NCI-H226 (cell line): ENCODE measurements around the gene GEMIN7.
"Not testable (repeated sequence)": the region's sequence is repeated elsewhere in the genome, so short reads cannot be mapped to it uniquely, and the experiment has no call there.

Experiments
- DNase-seq: peaks from one replicate; pipeline ENCODE4 v3.0.0-alpha.2; 2015

Gene GEMIN7

DNA sequence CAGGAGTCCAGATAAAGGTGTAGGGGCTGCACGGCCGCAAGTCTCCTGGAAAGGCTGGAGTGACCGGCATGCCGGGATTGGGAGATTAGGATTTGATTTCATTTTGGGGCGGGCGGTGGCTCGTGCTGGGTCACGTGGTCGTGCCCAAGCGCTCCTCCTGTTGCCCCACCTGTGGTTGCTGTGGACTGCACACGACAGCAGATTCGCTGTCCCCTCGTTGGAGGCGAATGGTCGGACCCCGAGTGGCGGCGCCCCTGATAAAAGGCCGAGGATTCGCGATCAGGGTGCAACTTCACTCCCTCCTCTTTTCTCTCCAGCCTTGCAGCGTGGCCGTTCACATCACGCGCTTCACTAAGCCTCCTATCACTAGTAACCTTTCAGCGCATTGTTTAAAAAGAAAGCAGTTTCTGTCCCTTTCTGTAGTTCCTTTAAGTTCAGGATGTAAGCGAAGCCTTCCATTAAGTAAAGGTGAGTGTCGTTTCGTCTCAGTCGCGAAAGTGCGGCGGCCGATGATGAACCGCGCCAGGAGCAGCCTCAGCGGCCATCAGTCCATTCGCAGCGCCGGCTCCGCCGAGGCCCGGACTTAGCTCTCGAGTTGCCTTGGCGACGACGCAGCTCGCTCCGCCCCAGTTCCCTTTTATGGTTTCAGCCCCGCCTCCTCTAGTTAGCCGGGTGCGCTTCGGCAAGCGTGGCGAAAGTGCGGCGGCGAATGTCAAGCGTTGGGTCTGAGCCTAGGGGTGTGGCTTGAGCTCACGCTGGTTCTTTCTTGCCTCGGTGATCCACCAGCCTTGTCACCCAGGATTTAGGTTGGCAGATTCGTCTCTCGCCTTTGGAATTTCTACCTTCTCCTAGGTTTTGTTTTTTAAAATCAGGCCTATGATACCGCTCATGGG, 12.2 kb downstream of the GEMIN7 start:
- DNase-seq: peak; percentile 97

DNA sequence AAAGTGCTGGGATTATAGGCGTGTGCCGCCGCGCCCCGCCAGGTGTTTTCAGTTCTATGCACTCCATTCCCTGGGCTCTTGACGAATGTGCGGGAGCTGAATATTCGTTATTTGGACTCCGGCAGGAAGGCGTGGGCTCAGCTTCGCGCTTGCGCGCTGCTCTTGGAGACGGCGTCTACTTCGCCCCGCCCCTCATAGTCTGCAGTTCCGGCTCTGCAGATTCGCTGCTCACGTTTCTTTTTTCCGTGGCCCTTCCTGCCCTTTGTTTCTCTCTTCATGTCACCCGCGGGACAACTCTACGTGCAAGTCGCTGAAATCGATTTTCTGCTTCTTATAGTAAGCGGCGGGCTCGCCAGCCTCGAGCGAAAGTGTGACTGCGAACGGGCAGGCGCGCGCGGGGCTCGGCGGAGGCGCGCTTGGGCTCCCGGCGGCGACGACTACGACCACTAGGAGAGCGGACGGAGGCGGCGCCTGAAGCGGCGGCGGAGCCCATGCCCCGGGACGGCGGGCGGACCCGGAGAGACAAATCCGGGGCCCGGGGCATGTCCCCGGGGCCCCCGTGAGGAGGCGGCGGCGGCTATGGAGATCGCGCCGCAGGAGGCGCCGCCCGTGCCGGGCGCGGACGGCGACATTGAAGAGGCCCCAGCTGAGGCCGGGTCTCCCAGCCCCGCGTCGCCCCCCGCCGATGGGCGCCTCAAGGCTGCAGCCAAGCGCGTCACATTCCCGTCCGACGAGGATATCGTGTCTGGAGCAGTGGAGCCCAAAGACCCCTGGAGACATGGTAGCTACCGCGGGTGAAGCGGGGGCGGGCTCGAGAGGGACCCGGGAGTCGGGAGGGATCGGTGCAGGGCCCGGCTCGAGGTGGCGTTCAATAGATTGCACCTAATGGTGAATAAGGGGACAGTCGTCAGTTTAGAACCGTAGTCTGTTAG, 14.0 kb downstream of the GEMIN7 start, which contains the start of gene PPP1R37:
PPP1R37 (plus strand) TSS at position 433 of the 932 bp plus-strand sequence; CDS start at position 580, 147 bp downstream.
- peak; percentile 94 for DNase-seq

DNA sequence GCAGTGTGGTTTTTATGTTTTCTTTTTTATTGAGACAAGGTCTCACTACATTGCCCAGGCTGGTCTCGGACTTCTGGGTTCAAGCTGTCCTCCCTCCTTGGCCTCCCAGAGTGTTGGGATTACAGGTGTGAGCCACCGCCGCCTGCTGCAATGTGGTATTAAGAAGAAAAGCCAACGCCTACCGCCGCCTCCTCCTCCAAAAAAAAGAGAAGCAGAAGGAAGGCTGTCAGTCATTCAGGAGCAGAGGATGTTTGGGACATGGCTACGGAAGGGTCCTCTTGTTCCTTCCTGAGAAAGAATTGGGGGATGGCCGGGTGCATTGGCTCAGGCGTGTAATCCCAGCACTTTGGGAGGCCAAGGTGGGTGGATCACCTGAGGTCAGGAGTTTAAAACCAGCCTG, 15.1 kb downstream of the GEMIN7 start:
- no peak for DNase-seq

DNA sequence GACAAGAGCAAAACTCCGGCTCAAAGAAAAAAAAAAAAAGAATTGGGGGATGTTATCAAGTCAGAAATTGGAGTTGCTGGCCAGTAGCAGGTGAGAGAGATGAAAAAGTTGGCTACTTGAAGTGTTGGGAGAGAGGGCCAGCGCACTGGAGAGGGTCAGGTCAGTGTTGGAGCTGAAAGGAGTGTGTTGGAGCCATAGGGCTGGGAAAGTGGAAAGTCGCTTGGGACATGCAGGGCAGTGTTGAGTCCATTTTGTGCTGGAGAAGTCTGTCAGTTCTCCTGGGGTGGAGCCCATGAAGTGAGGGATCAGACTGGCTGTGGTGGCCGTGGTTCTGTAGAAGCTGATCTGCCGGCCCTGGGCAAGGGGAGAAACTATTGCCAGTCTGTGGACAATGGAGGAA, 15.6 kb downstream of the GEMIN7 start:
- no peak for DNase-seq

DNA sequence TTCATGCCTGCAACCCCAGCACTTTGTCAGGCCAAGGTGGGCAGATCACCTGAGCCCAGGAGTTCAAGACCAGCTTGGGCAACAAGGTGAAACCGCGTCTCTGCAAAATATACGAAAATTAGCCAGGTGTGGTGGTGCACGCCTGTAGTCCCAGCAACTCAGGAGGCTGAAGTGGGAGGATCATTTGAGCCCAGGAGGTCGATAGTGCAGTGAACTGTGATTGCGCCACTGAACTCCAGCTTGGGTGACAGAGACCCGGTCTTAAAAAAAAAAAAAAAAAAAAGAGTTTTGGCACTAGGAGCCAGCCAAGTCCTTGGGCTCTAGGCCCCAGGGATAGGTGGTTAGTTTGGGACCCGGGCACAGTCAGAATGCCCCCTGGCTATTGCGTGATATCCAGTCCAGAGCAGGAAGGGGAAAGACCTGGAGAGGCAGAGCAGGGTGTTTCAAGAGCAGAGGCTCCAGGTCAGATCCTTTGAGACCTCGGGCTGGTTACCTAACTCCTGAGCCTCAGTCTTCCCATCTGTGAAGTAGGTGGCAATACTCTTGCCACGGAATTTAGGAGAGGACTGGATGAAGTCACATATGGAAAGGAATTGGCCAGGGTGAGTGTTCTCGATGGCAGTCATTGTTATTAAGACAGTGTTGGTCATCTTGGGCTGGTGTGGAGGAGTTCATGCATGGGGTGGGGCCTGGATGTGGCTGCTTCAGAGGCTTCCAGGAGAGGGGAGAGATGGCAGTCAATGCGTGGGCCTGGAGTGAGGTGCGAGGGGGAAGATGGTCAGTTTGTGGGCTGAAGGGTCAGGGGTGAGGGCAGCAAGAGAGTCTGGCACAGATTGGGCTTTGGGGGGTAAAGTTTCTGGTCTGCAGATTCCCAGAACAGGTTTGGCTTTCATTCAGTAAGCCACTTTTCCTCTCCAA, 16.7 kb downstream of the GEMIN7 start:
- DNase-seq: no peak

DNA sequence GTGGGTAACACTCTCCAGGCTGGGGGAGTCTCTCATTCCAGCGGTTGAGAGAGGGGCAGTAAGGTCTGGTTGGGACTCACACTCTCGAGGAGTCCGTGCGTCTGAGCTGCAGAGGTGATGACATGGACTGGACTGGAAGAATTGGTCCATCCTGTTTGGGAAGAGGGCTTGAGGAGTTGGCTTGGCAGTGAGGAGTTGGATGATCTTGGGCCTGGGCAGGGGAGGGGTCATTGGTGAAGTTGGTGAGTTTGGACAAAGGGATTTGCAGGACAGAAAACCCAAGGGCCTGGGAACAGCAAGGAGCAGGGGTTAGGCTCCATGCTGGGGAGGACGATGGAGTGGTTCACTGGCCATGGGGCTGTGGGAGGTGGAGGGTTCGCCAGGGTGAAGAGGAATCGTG, 17.6 kb downstream of the GEMIN7 start:
- DNase-seq: no peak

DNA sequence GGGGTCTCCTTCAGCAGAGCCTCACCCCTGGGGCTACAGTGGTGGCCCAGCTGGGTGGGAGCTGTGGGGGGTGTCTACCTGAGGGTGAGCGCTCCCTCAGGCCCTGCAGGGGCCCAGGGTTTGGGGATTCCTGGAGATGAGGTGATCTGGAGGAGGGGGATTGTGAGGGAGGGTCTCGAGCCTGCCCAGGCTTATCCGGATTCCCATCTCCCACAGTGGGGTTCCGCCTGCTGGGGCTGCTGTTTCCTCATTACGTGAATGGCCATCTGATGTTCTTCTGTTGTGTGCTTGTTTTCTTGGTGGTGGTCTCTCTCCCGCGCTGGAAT, 18.4 kb downstream of the GEMIN7 start:
- DNase-seq: no peak

DNA sequence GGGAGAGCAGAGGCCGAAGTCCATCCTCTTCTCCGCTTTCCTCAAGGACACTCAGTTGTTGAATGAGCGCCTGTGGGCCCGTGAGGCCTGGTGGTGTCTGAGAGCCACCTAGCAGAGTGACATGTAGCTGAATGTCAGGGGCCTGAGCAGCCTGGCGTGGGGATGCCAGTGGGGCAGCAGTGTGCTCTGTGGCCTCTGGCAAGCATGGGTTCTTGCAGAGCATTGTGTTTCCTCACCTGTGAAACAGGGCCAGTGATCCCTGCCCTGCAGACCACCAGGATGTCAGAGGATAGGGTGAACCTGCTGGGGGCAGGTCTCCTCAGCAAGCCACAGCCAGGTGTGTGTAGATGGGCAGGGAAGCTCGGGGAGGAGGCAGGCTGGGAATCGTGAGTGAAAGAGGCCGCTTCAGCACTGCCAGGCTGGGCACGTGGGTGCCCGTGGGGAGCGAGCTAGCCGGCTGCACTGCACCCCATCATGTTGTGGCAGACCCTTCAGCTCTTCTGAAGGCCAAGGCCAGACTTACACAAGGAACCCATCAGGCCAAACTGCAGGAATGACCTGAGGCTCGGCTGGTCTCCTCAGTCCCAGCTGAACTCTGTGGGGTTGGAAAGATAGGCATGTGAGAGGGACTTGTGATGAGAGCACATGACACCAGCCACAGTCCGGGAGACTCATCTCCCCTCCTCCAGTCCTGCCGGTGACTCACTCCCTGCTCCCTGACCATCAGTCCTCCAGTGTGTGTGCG, 18.9 kb downstream of the GEMIN7 start:
- peak; percentile 81 for DNase-seq

DNA sequence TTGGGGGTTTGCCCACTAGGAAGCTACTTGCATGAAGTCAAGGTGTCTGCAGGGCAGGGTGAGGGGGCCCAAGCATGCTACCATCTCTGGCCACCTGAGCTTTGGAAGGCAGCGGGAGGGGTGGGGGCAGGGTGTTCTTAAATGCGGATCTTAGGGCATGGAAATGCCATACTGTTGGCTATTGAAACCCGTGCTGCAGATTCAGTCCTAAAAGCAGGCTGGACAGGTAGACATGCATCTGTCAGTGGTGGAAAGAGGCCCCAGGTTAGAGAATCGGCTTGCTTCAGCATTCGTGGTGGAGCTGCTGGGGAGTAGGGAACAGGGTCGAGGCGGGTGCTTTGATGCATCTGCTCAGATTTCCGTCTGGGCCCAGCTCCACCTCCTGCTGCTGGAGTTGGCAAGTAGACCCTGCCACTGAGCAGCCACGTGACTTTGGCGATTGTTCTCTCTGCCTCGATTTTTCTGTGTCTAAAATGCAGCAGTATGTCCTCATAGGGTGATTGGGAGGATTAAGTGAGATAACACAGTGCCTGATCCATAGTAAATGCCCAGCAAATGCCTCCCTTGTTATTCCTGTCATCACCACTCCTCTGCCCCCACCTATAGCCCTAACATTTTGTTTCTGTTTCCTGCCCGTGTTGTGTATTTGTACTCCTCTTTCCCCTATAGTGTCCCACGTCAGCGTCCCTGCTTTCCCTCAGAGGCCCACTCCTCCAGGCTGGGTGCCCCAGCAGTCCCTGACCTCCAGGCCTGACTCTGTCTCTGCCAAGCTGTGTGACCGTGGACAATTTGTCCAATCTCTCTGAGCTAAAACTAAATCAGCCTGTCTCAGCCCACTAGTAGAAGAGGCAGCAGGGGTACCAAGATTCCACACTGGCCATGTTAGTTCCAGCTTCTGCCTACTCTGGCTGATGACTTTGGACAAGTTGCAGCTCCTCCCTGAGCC, 19.7 kb downstream of the GEMIN7 start:
- DNase-seq: no peak

DNA sequence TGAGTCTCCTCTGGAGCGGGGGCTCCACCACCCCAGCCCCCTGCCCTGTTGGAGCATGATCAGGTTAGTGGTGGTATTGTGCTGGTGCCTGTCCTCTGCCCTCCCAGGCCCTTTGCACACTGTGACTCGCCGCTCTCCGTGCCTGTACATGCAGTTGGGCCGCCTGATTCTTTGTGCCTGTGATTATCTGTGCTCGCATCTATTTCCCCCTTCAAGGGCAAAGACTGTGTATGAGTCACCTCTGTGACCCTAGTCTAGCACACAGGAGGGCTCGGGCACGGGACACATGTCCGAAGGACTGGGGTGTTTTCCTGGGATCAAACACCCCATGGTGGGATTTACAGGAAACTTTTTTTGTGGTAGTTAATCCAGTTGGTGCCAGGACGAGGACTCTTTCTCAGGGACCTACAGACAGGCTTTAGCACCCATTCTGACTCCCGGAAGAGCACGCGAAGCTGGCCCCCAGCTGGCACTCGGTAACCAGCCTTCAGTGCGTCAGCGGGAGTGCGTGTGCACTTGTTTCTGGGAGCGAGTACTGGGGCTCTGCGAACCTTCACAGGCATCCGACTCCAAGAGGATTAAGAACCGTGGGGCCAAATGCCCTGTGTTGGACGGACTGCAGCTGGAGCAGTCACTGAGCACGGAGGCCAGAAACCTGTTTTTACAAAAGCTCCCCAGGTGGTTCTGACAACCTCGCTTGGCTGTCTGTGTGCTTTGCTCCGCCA, 20.6 kb downstream of the GEMIN7 start:
- DNase-seq: no peak

DNA sequence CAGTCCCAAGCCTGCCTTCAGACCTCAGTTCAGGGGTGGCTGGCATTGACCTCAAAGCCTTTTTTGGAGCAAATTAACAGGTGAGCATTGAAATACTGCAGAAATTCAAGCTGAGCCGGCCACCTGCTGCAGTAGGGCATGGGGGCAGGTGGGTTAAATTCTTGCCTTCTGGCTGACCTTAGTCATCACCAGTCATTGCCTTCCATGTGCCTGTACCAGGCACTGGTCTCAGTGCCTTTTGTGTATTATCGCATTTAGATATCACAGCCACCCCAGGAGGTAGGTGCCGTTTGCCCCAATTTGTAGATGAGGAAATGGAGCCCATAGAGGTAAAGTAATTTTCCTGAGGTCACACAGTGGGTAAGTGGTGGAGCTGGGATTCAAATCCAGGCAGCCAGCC, 21.1 kb downstream of the GEMIN7 start:
- DNase-seq: no peak

DNA sequence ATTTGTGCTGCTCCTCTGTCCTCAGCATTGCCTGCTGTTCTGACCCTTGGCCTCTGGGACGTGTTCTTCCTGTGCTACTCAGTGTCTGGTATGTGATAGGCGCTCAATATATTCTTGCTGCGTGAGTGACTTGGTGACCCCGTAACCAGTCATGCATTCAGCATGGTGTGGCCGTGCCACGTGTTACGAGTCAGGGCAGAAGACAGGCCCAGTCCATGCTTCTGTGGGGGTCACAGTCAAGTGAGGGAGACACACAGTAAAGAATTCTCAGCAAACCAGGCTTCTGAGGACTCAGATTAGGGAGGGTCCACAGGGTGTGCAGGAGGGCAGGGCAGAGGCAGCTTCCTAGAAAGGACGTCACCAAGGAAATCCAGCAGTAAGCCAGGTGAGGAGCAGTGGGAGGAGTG, 21.8 kb downstream of the GEMIN7 start:
- no peak for DNase-seq

DNA sequence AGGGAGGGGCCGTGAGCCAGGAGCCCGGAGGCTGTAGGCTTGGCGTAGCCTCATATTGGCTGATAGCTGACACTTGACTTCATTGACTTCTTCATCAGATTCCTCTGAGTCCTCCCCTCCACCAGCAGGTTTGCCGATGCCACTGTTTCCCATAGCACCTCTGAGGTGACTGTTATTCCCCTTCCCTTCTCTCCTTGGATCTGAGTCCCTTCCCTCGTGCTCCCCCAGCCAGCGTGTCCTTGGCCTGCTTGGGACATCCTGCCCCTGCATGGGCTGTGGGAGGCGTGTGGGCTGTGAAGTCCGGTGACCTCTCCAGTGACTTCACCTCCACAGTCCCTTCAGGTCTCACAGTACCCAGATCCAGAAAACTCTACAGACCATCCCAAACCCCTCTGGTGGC, 22.7 kb downstream of the GEMIN7 start:
- DNase-seq: no peak

DNA sequence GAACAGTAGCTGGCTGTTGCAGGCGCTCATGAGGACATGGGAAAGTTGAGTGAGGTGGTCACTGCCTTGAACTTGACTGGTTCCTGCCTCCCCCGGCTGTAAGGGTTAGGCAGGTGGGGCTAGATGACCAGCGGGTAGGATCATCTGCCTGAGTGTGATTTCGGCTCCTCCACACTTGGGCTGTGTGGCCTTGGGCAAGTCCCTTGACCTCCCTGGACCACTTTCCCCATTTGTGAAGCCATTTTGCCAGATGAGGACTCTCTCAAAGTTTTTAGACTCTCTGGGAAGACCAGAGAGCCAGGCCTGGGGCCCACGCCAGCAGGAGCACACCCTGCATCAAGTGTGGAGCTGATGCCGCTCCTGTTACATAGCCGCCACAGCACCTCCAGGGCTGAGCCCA, 23.4 kb downstream of the GEMIN7 start:
- no peak for DNase-seq

DNA sequence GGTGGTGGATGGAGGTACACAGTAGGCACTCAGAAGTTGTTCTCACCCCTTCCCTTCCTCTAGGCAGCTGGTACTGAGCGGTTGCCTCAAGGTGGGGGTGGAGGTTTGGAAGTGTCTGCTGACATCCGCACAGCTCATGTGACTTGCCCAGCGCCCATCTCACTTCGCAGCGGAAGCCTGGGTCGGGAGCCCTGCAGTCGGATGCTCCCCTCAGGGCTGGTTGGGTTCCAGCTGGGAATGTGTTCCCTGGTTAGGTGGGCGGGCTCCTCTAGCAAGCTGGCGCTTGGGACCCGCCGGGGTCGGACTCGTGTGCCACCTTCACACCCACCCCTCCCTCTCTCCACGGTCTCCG, 24.1 kb downstream of the GEMIN7 start:
- DNase-seq: no peak

DNA sequence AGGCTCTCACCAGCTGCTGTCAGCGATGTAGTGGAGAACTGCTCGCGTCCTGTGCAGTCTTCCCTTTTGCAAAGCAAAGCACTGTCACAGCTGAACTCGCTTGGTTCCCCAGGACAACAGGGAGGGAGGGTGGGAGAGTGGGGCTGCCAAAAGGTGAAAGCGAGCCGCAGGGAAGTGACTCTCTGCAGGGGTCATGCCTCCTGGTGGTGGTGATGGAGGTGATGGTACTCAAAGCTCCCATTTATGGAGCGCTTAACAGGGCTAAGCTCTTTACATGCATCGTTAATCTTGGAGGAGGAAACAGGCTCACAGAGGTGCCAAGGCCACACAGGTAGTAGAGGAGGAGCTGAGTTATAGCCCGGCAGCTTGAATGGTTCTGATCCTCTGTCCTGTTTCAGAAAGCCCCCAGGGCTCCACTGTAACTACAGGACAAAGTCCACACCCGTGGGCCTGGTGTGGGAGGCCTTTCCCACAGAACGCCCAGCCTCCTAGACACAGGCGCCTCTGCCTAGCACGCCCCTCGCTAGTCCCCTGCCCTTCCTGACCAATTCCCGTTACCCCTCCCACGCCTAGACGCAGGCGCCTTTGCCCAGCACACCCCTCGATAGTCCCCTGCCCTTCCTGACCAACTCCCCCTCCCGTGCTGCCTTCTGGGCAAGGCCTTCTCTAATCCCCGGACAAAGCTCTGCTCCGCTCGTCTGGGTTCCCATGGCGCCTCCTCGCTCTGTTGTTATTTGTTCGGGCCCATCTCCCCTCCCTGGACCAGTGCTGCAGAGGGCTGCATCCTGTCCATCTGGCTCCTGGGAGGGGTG, 24.7 kb downstream of the GEMIN7 start:
- no peak for DNase-seq

DNA sequence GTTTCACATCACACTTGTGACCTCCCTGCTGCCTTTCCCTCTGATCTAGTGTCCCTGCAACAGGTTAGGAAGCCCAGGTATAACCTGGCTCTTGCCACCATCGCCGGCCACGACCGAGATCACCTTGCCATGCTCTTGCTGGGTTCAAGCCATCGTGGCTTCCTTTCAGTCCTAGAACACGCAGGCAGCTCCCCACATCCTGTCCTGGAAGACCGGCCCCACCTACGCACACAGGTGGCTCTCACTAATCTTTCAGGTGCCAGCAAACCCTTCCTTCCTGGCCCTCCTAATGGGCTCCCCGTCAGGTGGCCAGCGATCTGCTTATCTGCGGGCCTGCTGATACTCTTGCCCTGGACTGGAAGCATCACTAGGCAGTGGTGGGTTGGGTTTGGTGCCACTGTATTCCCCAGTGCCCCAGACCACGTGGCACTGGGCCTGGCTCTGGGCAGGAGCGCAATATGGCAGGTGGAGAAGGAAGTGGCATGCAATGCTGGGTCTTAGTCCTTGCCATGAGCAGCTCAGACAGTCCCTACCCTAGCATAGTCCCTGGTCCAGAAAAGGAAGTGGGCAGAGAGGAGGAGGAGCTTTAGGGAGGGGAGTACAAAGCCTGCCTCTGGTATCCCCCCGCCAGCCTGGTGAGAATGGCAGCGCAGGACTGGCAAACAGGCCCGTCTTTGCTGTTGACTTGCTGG, 25.7 kb downstream of the GEMIN7 start:
- DNase-seq: no peak

DNA sequence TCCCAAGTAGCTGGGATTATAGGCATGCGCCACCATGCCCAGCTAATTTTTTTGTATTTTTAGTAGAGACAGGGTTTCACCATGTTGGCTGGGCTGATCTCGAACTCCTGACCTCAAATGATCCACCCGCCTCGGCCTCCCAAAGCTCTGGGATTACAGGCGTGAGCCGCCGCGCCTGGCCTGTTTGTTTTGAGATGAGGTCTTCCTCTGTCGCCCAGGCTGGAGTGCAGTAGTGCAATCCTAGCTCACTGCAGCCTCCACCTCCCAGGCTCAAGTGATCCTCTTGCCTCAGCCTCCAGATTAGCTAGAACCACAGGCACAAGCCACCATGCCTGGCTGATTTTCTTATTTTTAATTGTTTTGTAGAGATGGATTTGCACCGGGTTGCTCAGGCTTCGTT, 27.3 kb downstream of the GEMIN7 start:
- not testable (repeated sequence) for DNase-seq
